ENCODE results near the gene CES4A. TPM values are rescaled to one million over a fixed set of nuclear protein-coding genes. Genes with fewer than 3 reads are reported as not detected.
"Not testable (repeated sequence)": the region's sequence is repeated elsewhere in the genome, so short reads cannot be mapped to it uniquely, and the experiment has no call there.

CES4A gene
- total RNA-seq (10 to 100 TPM; 19.8 to 21.9 TPM), polyA plus RNA-seq (10 to 100 TPM in 1 of 2 donors, 1 to 10 TPM in 1; 4.1 to 12.2 TPM)

- POLR2A ChIA-PET (ENCODE audit: partially characterized antibody), result no interaction called here
Observed at GRCh38 chr16:66988197-66988788, at the start of gene CES4A. Gene CES4A (plus strand): TSS chr16:66988589. CDS start chr16:66988773, 184 bp downstream.

GRCh38 chr16:66939366-66939765, 49.0 kb upstream of the CES4A start:
- no peaks in the 10 kb centered on the region for H3K27me3 ChIP-seq (ENCODE audit: insufficient read depth, low read length)
- peaks cover 29% of the 10 kb centered on the region for H3K4me1 ChIP-seq (ENCODE audit: insufficient read depth, low read length)
- POLR2A ChIA-PET (ENCODE audit: partially characterized antibody), result no interaction called here
- peaks cover 53% of the 10 kb centered on the region for H3K36me3 ChIP-seq (ENCODE audit: insufficient read depth, low read length)
- Mint-ChIP-seq H3K36me3 (peaks cover 26 to 60% of the 10 kb centered on the region in 2 donors), H3K27me3 (no peaks in the 10 kb centered on the region), H3K4me3 (no peak overlapping the region), H3K9me3 (no peaks in the 10 kb centered on the region), H3K27ac (no peak overlapping the region), H3K4me1 (peaks cover 14 to 44% (median 27%) of the 10 kb centered on the region in 4 donors)
- no peaks in the 10 kb centered on the region for H3K9me3 ChIP-seq (ENCODE audit: control insufficient read depth in 1 of 2, low read length in 2 of 2)
- no peak overlapping the region for H3K27ac ChIP-seq (ENCODE audit: low read depth, low read length)
- H3K4me3 ChIP-seq (ENCODE audit: low read length in 2 of 2), result no peak overlapping the region
- CTCF ChIA-PET (ENCODE audit: partially characterized antibody), result interaction anchor here (1.6 to 1.7 kb wide), 2 partner anchors 8 to 44 kb away, joined by 3 to 6 read pairs; no protein-coding TSS in a partner anchor
- DNase-seq, result no peak
- intact Hi-C loops (cut with micrococcal nuclease), result no loop called here

More at GRCh38 chr16:66988197-66988788, at the start of gene CES4A:
- intact Hi-C loops (cut with micrococcal nuclease), result no loop called here
- Mint-ChIP-seq H3K27me3 (no peaks in the 10 kb centered on the region), H3K36me3 (no peaks in the 10 kb centered on the region), H3K4me3 (no peak within 1 kb of the TSS), H3K27ac (peak within 1 kb of the TSS in 4 of 7 donors; percentile 50 to 62 (median 56)), H3K4me1 (peaks cover 18 to 27% (median 22%) of the 10 kb centered on the region in 4 donors), H3K9me3 (no peaks in the 10 kb centered on the region)
- Histone ChIP-seq H3K27ac (ENCODE audit: low read depth, low read length) (no peak within 1 kb of the TSS), H3K36me3 (ENCODE audit: insufficient read depth, low read length) (no peaks in the 10 kb centered on the region), H3K4me1 (ENCODE audit: insufficient read depth, low read length) (peaks cover 23% of the 10 kb centered on the region), H3K4me3 (ENCODE audit: low read length in 2 of 2) (no peak within 1 kb of the TSS), H3K27me3 (ENCODE audit: insufficient read depth, low read length) (no peaks in the 10 kb centered on the region), H3K9me3 (ENCODE audit: control insufficient read depth in 1 of 2, low read length in 2 of 2) (no peaks in the 10 kb centered on the region)
- DNase-seq, result no peak
- CTCF ChIA-PET (ENCODE audit: partially characterized antibody), result no interaction called here

GRCh38 chr16:66940236-66940635, 48.2 kb upstream of the CES4A start:
- DNase-seq, result no peak
- CTCF ChIA-PET (ENCODE audit: partially characterized antibody), result no interaction called here
- H3K27me3 ChIP-seq (ENCODE audit: insufficient read depth, low read length), result no peaks in the 10 kb centered on the region
- Mint-ChIP-seq H3K9me3 (no peaks in the 10 kb centered on the region), H3K27me3 (no peaks in the 10 kb centered on the region), H3K27ac (peak overlapping the region in 1 of 7 donors; percentile 76), H3K4me3 (no peak overlapping the region), H3K4me1 (peaks cover 14 to 35% (median 23%) of the 10 kb centered on the region in 4 donors), H3K36me3 (peaks cover 26 to 53% of the 10 kb centered on the region in 2 donors)
- peaks cover 26% of the 10 kb centered on the region for H3K4me1 ChIP-seq (ENCODE audit: insufficient read depth, low read length)
- peaks cover 53% of the 10 kb centered on the region for H3K36me3 ChIP-seq (ENCODE audit: insufficient read depth, low read length)
- no peaks in the 10 kb centered on the region for H3K9me3 ChIP-seq (ENCODE audit: control insufficient read depth in 1 of 2, low read length in 2 of 2)
- POLR2A ChIA-PET (ENCODE audit: partially characterized antibody), result no interaction called here
- intact Hi-C loops (cut with micrococcal nuclease), result no loop called here
- H3K27ac ChIP-seq (ENCODE audit: low read depth, low read length), result no peak overlapping the region
- H3K4me3 ChIP-seq (ENCODE audit: low read length in 2 of 2), result no peak overlapping the region

GRCh38 chr16:66942981-66943380, 45.4 kb upstream of the CES4A start:
- peaks cover 7 to 16% (median 8%) of the 10 kb centered on the region in 4 donors for H3K4me1 Mint-ChIP-seq
- H3K36me3 Mint-ChIP-seq, result peaks cover 20 to 40% of the 10 kb centered on the region in 2 donors
- Histone ChIP-seq H3K4me1 (ENCODE audit: insufficient read depth, low read length) (no peaks in the 10 kb centered on the region), H3K4me3 (ENCODE audit: low read length in 2 of 2) (no peak overlapping the region), H3K27me3 (ENCODE audit: insufficient read depth, low read length) (no peaks in the 10 kb centered on the region), H3K9me3 (ENCODE audit: control insufficient read depth in 1 of 2, low read length in 2 of 2) (no peaks in the 10 kb centered on the region), H3K27ac (ENCODE audit: low read depth, low read length) (no peak overlapping the region), H3K36me3 (ENCODE audit: insufficient read depth, low read length) (peaks cover 53% of the 10 kb centered on the region)
- no peak for DNase-seq
- H3K27ac Mint-ChIP-seq, result peak overlapping the region in 2 of 7 donors; percentile 57 to 83
- no peaks in the 10 kb centered on the region for H3K9me3 Mint-ChIP-seq
- peaks cover 0 to 3% of the 10 kb centered on the region in 2 donors for H3K27me3 Mint-ChIP-seq
- CTCF ChIA-PET (ENCODE audit: partially characterized antibody), result interaction anchor here (0.6 to 1.9 kb wide), 4 partner anchors 10 to 106 kb away, joined by 3 to 4 read pairs (median 3); partner anchors contain the start of gene CES3
- POLR2A ChIA-PET (ENCODE audit: partially characterized antibody), result interaction anchor here (0.8 kb wide), 1 partner anchor 8 kb away, joined by 4 read pairs; no protein-coding TSS in a partner anchor
- intact Hi-C loops (cut with micrococcal nuclease), result no loop called here
- no peak overlapping the region for H3K4me3 Mint-ChIP-seq

- peaks cover 5% of the 10 kb centered on the region for H3K4me1 ChIP-seq (ENCODE audit: insufficient read depth, low read length)
- ChIA-PET CTCF (ENCODE audit: partially characterized antibody) (interaction anchor here (0.9 to 1.9 kb wide), 3 partner anchors 10 to 48 kb away, joined by 3 to 4 read pairs (median 3); no protein-coding TSS in a partner anchor), POLR2A (ENCODE audit: partially characterized antibody) (interaction anchor here (0.8 kb wide), 1 partner anchor 9 kb away, joined by 4 read pairs; no protein-coding TSS in a partner anchor)
- Mint-ChIP-seq H3K9me3 (no peaks in the 10 kb centered on the region), H3K36me3 (peaks cover 20 to 39% of the 10 kb centered on the region in 2 donors), H3K4me3 (no peak overlapping the region), H3K4me1 (peaks cover 9 to 17% (median 12%) of the 10 kb centered on the region in 4 donors), H3K27me3 (peaks cover 4% of the 10 kb centered on the region in 2 donors), H3K27ac (no peak overlapping the region)
- H3K36me3 ChIP-seq (ENCODE audit: insufficient read depth, low read length), result peaks cover 48% of the 10 kb centered on the region
- intact Hi-C loops (cut with micrococcal nuclease), result no loop called here
- H3K27ac ChIP-seq (ENCODE audit: low read depth, low read length), result no peak overlapping the region
- H3K27me3 ChIP-seq (ENCODE audit: insufficient read depth, low read length), result peaks cover 4% of the 10 kb centered on the region
- no peaks in the 10 kb centered on the region for H3K9me3 ChIP-seq (ENCODE audit: control insufficient read depth in 1 of 2, low read length in 2 of 2)
- H3K4me3 ChIP-seq (ENCODE audit: low read length in 2 of 2), result no peak overlapping the region
- peak in 1 of 5 donors; percentile 30 for DNase-seq
Observed at GRCh38 chr16:66943426-66944053, 44.8 kb upstream of the CES4A start.

GRCh38 chr16:66944054-66944441, 44.3 kb upstream of the CES4A start:
- Histone ChIP-seq H3K27ac (ENCODE audit: low read depth, low read length) (no peak overlapping the region), H3K4me1 (ENCODE audit: insufficient read depth, low read length) (peaks cover 10% of the 10 kb centered on the region), H3K36me3 (ENCODE audit: insufficient read depth, low read length) (peaks cover 47% of the 10 kb centered on the region), H3K4me3 (ENCODE audit: low read length in 2 of 2) (no peak overlapping the region), H3K27me3 (ENCODE audit: insufficient read depth, low read length) (peaks cover 8% of the 10 kb centered on the region), H3K9me3 (ENCODE audit: control insufficient read depth in 1 of 2, low read length in 2 of 2) (no peaks in the 10 kb centered on the region)
- ChIA-PET POLR2A (ENCODE audit: partially characterized antibody) (interaction anchor here (0.8 kb wide), 1 partner anchor 9 kb away, joined by 4 read pairs; no protein-coding TSS in a partner anchor), CTCF (ENCODE audit: partially characterized antibody) (interaction anchor here (0.7 to 1.9 kb wide), 4 partner anchors 10 to 49 kb away, joined by 3 to 4 read pairs (median 3); no protein-coding TSS in a partner anchor)
- Mint-ChIP-seq H3K4me1 (peaks cover 9 to 18% (median 13%) of the 10 kb centered on the region in 4 donors), H3K27ac (no peak overlapping the region), H3K9me3 (no peaks in the 10 kb centered on the region), H3K27me3 (peaks cover 6 to 7% of the 10 kb centered on the region in 2 donors), H3K4me3 (no peak overlapping the region), H3K36me3 (peaks cover 20 to 34% of the 10 kb centered on the region in 2 donors)
- no peak for DNase-seq
- intact Hi-C loops (cut with micrococcal nuclease), result no loop called here

GRCh38 chr16:66944971-66945370, 43.4 kb upstream of the CES4A start:
- DNase-seq; POLR2A ChIA-PET (ENCODE audit: partially characterized antibody); H3K27ac ChIP-seq (ENCODE audit: low read depth, low read length); CTCF ChIA-PET (ENCODE audit: partially characterized antibody); H3K9me3 Mint-ChIP-seq; H3K4me3 Mint-ChIP-seq; H3K4me3 ChIP-seq (ENCODE audit: low read length in 2 of 2); intact Hi-C loops (cut with micrococcal nuclease); H3K9me3 ChIP-seq (ENCODE audit: control insufficient read depth in 1 of 2, low read length in 2 of 2): not testable (repeated sequence)
- peaks cover 11 to 12% of the 10 kb centered on the region in 2 donors for H3K27me3 Mint-ChIP-seq
- peak overlapping the region in 1 of 7 donors; percentile 59 for H3K27ac Mint-ChIP-seq
- peaks cover 16 to 28% of the 10 kb centered on the region in 2 donors for H3K36me3 Mint-ChIP-seq
- Histone ChIP-seq H3K27me3 (ENCODE audit: insufficient read depth, low read length) (peaks cover 16% of the 10 kb centered on the region), H3K36me3 (ENCODE audit: insufficient read depth, low read length) (peaks cover 38% of the 10 kb centered on the region), H3K4me1 (ENCODE audit: insufficient read depth, low read length) (peaks cover 11% of the 10 kb centered on the region)
- peaks cover 8 to 24% (median 13%) of the 10 kb centered on the region in 4 donors for H3K4me1 Mint-ChIP-seq
